NK-92 (cell line): Measurements from ENCODE around the gene PLIN3.
"Not testable (repeated sequence)": the region's sequence is repeated elsewhere in the genome, so short reads cannot be mapped to it uniquely, and the experiment has no call there.

ENCODE experiments used
- DNase-seq: peaks from one replicate; lab custom pipeline; 2025; ENCODE audit not compliant: unreplicated experiment; lab: John Stamatoyannopoulos, UW

Gene PLIN3

GRCh38 chr19:4849019-4849418, 18.4 kb downstream of the PLIN3 start:
- DNase-seq = no peak

- DNase-seq = no peak
Observed at GRCh38 chr19:4847190-4847973, 20.1 kb downstream of the PLIN3 start.

GRCh38 chr19:4845975-4846374, 21.5 kb downstream of the PLIN3 start:
- DNase-seq = not testable (repeated sequence)

GRCh38 chr19:4844348-4845179, 22.9 kb downstream of the PLIN3 start:
- DNase-seq = no peak

- no peak for DNase-seq
Observed at GRCh38 chr19:4843647-4843965, 23.9 kb downstream of the PLIN3 start.

GRCh38 chr19:4839192-4839591, 28.3 kb downstream of the PLIN3 start:
- no peak for DNase-seq

- no peak for DNase-seq
Observed at GRCh38 chr19:4832776-4833175, 34.7 kb downstream of the PLIN3 start.

GRCh38 chr19:4831979-4832340, 35.5 kb downstream of the PLIN3 start:
- DNase-seq = not testable (repeated sequence)

GRCh38 chr19:4831304-4831978, 36.0 kb downstream of the PLIN3 start, which contains the start of gene TICAM1:
TSS of gene TICAM1 (minus strand) at chr19:4831712. CDS start at chr19:4818377, 13,335 bp downstream.
- no peak for DNase-seq

- no peak for DNase-seq
Observed at GRCh38 chr19:4830768-4831265, 36.6 kb downstream of the PLIN3 start.

- DNase-seq = no peak
Observed at GRCh38 chr19:4830332-4830731, 37.1 kb downstream of the PLIN3 start.

- DNase-seq = no peak
Observed at GRCh38 chr19:4829001-4829712, 38.3 kb downstream of the PLIN3 start.

- DNase-seq = no peak
Observed at GRCh38 chr19:4823577-4823976, 43.9 kb downstream of the PLIN3 start.

- not testable (repeated sequence) for DNase-seq
Observed at GRCh38 chr19:4822354-4822753, 45.1 kb downstream of the PLIN3 start.

- DNase-seq = no peak
Observed at GRCh38 chr19:4821265-4821664, 46.2 kb downstream of the PLIN3 start.

- DNase-seq = no peak
Observed at GRCh38 chr19:4817467-4818277, 49.8 kb downstream of the PLIN3 start.

- no peak for DNase-seq
Observed at GRCh38 chr19:4816950-4817278, 50.6 kb downstream of the PLIN3 start.

GRCh38 chr19:4816202-4816949, 51.1 kb downstream of the PLIN3 start:
- no peak for DNase-seq

GRCh38 chr19:4815426-4816201, 51.9 kb downstream of the PLIN3 start:
- DNase-seq = no peak
